HG03575 (cell line): ENCODE data around the gene NUBPL.
"Not testable (repeated sequence)": the region's sequence is repeated elsewhere in the genome, so short reads cannot be mapped to it uniquely, and the experiment has no call there.

Experiments used
- ATAC-seq: cut with Tn5 transposase; IDR thresholded peaks from one replicate; pipeline ENCODE4 v1.9.1; 2021; ENCODE audit not compliant: unreplicated experiment, insufficient number of reproducible peaks, low FRiP score; ENCODE audit errors: extremely low read depth

The NUBPL gene

DNA sequence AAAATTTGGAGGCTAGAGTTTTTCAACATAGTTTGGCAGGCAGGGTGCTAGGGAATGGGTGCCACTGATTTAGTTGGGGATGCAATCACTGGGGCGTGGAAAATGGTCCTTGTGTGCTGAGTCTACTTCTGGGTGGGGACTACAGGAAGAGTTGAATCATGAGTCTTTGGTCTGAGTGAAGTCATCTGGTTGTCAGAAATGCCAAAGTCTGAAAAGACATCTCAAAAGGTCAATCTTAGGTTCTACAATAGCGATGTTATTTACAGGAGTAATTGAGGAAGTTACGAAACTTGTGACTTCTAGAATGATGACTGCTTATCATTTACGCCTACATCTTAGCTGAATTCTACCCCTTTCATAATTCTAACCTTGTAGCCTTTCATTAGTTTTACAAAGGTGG, 209.1 kb downstream of the NUBPL start:
- no peak for ATAC-seq

DNA sequence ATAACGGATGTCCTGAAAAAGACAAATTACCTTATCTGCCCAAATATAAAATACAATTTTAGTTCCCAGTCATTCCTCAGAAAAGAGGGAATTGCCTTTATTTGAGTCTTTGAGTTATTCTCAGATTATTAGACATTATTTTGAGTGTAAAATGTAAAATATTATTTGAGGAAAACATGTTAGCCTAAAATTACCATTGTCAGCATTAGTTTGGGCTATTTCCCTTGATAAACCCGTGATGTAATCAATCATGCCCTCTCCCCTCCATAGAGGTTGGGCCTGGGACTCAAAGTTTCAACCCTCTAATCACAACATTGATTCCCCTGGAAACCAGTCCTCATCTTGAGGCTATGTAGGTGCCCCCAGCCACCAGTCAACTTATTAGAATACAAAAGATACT, 213.4 kb downstream of the NUBPL start:
- no peak for ATAC-seq

DNA sequence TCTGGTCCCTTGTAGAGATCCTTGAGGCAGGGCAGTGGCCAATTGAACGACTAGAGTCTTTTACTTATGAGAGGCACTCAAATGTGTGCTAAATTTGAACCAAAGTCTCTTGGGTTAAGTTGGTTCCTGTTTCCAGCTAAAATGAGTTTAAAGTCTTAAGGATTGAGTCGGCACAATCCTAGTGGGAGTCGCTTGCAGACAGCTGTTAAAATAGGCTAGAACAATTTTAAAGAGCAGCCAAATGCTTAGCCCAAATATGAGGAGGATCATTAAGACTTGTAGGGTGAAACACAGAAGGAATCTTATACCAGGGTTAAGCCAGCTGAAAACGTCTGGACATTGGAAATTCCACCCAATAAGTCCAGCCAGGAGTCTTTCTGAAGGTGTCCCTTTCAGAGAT, 216.1 kb downstream of the NUBPL start:
- ATAC-seq: no peak

DNA sequence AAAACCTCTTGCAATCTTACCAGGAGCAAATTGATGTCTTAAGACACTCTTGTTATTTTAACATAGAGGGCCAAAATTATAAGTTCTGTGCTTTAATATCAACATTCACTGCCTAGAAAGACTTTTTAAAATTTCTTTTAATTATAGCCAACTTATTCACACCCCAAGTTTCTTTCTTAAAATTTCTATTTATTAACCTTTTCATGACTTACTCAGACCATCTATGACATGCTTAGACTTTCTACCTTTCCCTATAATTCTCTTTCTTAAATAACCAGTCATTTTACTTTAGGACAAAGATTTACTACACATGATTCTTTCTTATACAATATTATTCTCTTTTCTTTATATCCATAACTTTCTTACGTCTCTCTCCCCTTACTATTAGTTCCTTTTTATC, 220.4 kb downstream of the NUBPL start:
- ATAC-seq: no peak

DNA sequence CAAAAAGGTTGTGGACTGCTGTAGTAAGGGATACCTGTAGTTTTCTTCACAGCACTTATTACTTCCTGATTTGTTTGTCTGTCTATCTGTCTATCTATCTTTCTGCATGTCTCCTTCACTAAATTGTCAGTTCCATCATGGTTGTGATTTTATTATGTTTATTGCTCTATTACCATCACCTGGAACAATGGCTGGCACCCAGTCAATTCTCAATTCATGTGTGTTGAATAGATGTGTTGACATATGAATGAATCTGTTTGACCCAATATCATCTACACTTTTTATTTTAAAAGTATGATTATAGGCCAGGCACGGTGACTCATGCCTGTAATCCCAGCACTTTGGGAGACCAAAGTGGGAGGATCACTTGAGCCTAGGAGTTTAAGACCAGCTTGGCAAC, 224.4 kb downstream of the NUBPL start:
- no peak for ATAC-seq

DNA sequence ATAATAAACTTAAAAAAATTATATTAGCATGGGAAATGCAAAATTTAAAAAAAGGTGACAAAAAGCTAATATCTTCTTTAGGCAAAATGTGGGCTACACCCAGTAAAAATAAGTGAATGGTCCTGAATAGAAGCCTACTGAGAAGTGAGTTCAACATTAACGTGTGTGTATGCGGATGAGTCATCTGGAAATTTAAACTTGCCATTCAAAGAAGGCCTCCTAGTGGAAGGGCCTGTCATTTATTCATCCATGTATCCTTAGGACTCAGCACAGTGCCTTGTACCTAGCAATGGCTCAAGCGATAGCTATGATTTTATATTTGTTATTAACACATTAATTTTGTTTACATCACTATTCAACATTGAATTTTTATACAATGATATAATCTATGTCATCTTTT, 226.2 kb downstream of the NUBPL start:
- no peak for ATAC-seq

DNA sequence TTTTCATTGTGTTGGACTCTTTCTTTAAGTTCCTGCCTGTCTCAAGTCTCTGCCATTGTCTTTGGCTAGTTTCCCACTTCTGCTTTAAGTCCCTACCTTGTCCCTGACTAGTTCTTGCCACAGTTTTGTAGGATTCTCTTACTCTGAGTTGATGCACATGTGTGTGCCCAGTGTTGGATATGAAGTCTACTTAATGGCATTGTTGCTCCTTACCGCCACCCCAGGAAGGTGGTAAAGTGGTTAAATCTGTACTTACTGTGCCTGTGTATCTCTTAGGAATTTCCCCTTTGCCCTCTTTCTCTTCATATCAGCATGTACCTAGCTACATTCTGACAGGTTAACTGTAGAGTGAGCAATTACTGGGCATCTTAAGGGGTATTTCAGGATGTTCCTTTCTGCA, 227.1 kb downstream of the NUBPL start:
- ATAC-seq: no peak

DNA sequence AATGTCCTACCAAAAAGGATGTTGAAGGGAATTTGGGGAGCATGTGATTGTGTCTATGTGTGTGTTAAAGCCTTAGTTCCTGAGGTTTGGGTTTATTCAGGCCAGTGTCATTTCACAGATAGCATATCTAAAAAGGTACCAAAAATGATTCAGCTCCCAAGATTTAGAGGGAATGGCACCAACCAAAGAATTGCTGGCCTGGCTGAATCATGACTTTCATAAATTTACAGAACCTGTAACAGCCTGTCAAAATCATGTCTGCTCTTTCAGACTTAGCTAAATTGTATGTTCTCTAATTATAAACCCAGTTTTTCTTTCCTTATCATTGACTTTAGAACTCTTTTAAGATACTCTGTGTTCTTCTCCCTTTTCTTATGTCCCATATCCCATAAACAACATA, 231.5 kb downstream of the NUBPL start:
- no peak for ATAC-seq

DNA sequence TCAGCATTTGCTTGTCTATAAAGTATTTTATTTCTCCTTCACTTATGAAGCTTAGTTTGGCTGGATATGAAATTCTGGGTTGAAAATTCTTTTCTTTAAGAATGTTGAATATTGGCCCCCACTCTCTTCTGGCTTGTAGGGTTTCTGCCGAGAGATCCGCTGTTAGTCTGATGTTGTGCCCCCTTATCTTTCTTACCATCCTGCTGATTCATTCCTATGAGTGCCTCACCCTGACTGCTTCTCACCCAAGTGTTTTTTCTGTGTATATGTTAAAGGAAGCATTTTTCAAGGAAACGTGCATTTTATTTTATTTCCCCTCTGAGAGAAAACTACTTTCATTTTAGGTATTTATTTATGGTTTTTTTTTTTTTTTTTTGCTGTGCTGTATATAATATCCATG, 236.7 kb downstream of the NUBPL start:
- not testable (repeated sequence) for ATAC-seq

DNA sequence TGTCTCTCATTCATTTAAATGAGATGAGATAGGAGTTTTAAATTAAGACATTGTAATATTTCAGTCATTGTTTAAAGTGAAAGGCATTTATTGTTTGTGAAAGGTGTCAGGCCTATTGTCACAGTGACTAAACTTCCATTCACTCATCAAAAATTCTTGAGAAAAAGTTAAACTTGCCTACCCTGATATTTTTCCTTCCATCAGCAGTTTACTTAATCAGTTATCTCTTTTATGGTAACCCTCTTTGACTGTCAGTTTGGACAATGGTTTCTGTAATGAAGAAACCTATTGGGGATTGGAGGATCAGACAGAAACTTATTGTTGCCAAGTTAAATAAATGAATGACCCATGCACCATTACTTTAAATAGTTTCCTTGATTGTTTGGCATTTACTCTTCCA, 241.6 kb downstream of the NUBPL start:
- ATAC-seq: no peak

DNA sequence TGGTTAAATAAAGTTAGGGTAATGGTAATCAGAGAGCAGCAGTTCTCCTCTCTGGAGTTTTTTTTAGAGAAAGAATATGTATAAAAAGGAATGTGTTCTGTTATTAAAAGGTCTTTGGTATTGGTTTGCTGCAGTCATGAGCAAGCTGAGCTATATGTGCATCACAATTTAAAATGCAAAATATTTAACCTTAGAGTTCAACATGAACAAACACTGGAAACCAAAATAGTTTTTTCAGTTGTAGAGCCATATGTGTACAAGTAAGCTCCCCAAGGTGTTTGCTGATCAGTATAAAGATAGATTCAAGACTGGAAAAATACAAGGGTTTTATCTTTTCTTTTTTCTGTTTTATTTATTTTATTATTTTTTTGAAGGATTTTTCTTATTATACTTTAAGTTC, 245.0 kb downstream of the NUBPL start:
- no peak for ATAC-seq

DNA sequence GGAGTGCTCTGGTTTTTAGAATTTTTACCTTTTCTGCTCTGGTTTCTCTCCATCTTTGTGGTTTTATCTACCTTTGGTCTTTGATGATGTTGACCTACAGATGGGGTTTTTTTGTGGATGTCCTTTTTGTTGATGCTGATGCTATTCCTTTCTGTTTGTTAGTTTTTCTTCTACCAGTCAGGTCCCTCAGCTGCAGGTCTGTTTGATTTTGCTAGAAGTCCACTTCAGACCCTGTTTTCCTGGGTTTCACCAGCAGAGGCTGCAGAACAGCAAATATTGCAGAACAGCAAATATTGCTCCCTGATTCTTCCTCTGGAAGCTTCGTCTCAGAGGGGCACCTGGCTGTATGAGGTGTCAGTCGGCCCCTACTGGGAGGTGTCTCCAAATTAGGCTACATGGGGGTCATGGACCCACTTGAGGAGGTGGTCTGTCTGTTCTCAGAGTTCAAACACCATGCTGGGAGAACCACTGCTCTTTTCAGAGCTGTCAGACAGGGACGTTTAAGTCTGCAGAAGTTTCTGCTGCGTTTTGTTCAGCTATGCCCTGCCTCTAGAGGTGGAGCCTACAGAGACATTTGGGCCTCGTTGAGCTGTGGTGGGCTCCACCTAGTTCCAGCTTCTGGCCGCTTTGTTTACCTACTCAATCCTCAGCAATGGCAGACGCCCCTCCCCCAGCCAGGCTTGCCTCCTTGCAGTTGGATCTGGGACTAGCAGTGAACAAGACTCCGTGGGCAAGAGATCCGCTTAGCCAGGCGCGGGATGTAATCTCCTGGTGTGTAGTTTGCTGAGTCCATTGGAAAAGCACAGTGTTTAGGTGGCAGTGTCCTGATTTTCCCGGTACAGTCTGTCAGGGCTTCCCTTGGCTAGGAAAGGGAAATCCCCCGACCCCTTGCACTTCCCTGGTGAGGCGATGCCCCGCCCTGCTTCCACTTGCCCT, 250.8 kb downstream of the NUBPL start:
- not testable (repeated sequence) for ATAC-seq

DNA sequence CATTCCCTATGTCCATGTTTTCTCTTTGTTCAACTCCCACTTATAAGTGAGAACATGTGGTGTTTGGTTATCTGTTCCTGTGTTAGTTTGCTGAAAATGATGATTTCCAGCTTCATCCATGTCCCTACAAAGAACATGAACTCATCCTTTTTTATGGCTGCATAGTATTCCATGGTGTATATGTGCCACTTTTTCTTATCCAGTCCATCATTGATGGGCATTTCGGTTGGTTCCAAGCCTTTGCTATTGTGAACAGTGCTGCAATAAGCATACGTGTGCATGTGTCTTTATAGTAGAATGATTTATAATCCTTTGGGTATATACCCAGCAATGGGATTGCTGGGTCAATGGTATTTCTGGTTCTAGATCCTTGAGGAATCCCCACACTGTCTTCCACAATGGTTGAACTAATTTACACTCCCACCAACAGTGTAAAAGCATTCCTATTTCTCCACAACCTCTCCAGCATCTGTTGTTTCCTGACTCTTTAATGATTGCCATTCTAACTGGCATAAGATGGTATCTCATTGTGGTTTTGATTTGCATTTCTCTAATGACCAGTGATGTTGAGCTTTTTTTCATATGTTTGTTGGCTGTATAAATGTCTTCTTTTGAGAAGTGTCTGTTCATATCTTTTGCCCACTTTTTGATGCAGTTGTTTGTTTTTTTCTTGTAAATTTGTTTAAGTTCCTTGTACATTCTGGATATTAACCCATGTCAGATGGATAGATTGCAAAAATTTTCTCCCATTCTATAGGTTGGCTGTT, 252.7 kb downstream of the NUBPL start:
- ATAC-seq: not testable (repeated sequence)

DNA sequence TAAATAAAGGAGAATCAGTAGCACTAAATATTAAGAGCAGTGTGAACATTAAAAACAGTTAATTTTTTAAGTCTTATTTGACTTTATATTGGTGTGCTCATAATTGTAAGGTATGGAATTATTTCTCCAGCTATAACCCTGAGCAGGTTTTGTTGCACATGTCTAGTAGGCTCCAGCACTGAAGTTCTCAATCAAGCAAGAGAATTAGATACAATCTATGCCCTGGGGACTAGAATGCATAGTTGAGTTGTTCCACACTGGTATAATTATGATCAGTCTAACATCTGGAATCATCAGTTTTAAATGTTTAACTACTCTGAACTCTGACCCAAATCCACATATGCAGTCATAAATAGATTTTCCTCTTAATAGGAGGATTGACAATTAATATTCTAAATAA, 258.1 kb downstream of the NUBPL start:
- no peak for ATAC-seq

DNA sequence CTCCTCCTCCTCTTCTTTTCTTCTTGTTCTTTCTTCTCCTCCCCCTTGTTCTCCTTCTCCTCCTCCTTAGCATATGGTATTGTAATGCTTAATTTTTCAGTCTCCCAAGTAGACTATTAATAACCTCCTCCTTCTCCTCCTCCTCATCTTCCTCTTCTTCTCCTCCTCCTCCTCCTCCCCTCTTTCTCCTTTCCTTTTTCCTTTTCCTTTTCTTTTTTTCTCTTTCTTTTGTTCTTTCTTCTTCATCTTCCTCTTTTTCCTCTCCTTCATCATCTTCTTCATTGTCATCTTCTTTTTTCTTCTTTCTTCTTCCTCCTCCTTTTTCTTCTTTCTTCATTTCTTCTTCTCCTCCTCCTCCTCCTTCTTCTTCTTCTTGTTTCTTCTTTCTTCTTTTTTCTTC, 264.3 kb downstream of the NUBPL start:
- ATAC-seq: no peak

DNA sequence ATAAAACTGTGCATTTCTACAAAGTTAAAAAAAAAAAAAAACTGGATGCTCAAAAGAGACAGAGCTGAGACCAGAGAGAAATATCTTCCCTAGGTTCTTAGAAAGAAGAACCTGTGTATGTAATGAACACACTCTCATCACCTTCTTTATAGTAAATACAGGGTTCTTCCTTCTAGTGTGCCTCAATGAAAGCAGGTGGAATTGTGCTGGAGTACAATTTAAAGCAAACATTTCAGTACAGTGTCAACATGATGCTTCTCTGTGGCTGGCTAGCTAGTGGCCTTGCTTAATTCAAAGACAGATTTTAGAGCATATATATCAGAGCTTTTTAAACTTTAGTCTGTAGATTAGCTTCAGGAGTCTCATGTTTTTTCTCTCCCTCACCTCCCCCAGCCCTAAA, 266.1 kb downstream of the NUBPL start:
- no peak for ATAC-seq

DNA sequence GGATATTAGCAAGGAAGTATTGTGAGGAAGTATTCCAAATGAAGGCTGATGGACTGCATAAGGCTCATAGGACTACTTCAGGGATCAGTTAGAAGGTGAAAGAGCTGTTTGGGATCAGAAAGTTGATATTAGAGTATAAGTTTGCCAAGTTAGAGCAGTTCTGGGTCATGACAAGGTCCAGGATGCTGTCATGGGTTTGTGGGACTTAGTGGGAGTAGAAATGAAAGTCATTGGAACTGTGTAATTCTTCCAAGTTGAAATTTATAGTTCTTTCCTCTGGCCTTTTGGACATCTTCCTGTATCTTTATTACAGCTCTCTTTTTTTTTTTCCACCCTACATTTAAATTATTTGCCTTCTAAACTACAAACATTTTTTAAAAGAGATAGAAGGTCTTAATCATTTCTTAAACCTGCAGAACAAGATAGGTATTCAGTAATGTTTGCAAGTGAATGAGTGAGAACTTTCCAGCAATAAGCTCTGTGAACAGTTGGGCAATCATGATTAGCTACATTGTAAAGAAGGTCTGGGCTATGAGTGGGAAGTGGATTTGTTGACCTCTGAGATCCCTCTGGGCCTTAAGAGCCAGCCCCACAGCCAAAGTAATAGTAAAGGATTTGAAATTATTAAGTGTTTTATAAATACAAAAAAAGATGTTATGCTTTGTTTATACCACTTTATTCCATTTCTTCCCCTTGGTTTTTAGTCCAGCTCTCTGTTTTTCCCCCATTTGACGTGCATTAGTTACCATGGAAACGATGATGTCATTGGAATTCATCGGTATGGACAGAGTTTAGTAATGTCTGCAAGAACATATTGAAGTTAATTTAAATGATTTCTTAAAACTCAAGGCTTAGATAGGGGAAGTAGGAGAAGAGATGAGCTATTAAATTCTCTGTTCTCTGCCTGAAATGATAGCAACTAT, 268.0 kb downstream of the NUBPL start:
- no peak for ATAC-seq

DNA sequence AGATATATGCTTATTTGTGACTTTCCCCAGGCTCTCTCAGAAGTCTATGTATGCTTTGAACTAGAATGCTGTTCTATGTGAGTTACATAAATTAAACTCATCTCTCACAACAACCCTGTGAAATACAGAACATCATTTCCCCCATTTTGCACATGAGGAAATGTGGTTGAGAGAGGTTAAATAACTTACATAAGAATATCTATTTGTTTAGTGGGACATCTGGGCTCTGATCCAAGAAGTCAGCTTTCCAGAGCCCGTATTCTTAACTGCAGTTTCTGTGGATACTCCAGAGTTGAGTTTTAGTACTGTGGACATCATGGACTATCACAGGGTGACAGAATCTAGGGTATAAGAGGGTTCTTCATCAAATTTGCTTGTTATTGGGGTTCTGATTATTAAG, 273.4 kb downstream of the NUBPL start:
- no peak for ATAC-seq

DNA sequence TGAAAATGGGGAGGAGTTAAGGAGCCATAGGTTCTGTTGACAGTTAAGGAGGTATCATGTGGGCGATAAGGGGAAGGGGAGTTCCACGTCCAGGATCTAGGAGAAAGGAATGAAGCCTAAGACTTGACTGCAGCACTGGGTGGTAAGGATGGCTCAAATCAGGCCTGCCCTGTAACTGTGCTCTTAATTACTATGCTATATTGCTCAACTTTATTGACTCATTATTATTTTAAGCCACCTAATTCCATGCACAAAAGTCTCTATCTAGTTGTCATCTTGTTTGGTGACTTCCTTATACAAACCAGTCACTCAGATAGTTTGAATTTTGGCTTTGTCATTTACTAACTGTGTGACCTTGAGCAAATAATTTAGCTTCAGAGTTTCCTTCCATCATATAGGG, 273.8 kb downstream of the NUBPL start:
- no peak for ATAC-seq
